Parathyroid adenoma (tissue), 2 donors: ENCODE results near the gene GGTLC2.
"Not testable (repeated sequence)": the region's sequence is repeated elsewhere in the genome, so short reads cannot be mapped to it uniquely, and the experiment has no call there.

ENCODE experiments used
- H2AFZ ChIP-seq: fragments of 300-600 bp; sonication (generic); one replicate; pipeline ENCODE4 v1.7.0; 2017; ENCODE audit warnings: antibody characterized with exemption, mild to moderate bottlenecking
- H3K27ac ChIP-seq: fragments of 300-600 bp; sonication (generic); one replicate; pipeline ENCODE4 v1.7.0; 2017
- H3K27me3 ChIP-seq: fragments of 300-600 bp; sonication (generic); one replicate; pipeline ENCODE4 v1.7.0; 2017; ENCODE audit warnings: low read length; ENCODE audit not compliant: control insufficient read depth, insufficient read depth
- H3K36me3 ChIP-seq: fragments of 300-600 bp; sonication (generic); one replicate; pipeline ENCODE4 v1.7.0; 2017; ENCODE audit warnings: low read length; ENCODE audit not compliant: control insufficient read depth, insufficient read depth
- H3K4me1 ChIP-seq: fragments of 300-600 bp; sonication (generic); one replicate; pipeline ENCODE4 v1.7.0; 2017; ENCODE audit warnings: control low read depth
- H3K4me2 ChIP-seq: fragments of 300-600 bp; sonication (generic); one replicate; pipeline ENCODE4 v1.7.0; 2017; ENCODE audit warnings: low read length
- H3K4me3 ChIP-seq: fragments of 300-600 bp; sonication (generic); one replicate; pipeline ENCODE4 v1.7.0; 2017; ENCODE audit warnings: low read depth, low read length
- H3K79me2 ChIP-seq: fragments of 300-600 bp; sonication (generic); one replicate; pipeline ENCODE4 v1.7.0; 2017; ENCODE audit warnings: control low read depth
- H3K9ac ChIP-seq: fragments of 300-600 bp; sonication (generic); one replicate; pipeline ENCODE4 v1.7.0; 2017; ENCODE audit warnings: mild to moderate bottlenecking
- H3K9me3 ChIP-seq: fragments of 300-600 bp; sonication (generic); one replicate; pipeline ENCODE4 v1.7.0; 2017; ENCODE audit warnings: low read length; ENCODE audit not compliant: control insufficient read depth
- donor health status: primary hyperparathyroidism.

The GGTLC2 gene

DNA sequence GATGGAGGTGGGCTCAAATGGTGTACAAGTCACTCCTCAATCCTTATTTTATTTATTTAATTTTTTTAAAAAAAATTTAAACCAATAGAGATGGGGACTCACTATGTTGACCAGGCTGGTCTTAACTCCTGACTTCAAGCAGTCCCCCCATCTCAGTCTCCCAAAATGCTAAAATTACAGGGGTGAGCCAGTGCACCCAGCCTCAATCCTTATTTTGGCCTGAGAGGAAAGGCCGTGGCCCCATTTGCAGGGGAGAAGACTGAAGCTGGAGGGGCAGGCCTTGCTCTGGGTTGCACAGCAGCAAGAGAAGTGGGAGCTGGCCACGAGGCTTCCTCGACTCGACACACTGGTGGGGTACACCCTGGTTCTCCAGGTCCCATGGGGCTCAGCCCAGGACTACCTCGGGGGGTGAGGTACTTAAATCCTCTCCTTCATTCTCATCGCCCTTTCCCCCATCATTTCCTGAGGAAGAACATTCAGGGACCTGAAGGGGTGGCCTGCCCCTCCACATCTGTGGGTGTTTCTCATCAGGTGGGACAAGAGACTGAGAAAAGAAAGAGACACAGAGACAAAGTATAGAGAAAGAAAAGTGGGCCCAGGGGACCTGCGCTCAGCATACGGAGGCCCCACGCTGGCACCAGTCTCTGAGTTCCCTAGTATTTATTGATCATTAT, 4.6 kb downstream of the GGTLC2 start:
- H3K9me3 ChIP-seq, H3K27me3 ChIP-seq, H3K9ac ChIP-seq, H3K36me3 ChIP-seq, H3K27ac ChIP-seq, H3K4me2 ChIP-seq, H3K79me2 ChIP-seq, H3K4me3 ChIP-seq, H2AFZ ChIP-seq, H3K4me1 ChIP-seq: not testable (repeated sequence)

DNA sequence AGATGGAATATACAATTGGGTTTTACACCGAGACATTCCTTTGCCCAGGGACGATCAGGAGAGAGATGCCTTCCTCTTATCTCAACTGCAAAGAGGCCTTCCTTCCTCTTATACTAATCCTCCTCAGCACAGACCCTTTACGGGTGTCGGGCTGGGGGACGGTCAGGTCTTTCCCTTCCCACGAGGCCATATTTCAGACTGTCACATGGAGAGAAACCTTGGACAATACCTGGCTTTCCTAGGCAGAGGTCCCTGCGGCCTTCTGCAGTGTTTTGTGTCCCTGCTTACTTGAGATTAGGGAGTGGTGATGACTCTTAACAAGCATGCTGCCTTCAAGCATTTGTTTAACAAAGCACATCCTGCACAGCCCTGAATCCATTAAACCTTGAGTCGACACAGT, 5.3 kb downstream of the GGTLC2 start:
- H3K4me3 ChIP-seq, H3K4me2 ChIP-seq, H3K79me2 ChIP-seq, H2AFZ ChIP-seq, H3K27me3 ChIP-seq, H3K9me3 ChIP-seq, H3K27ac ChIP-seq, H3K4me1 ChIP-seq, H3K9ac ChIP-seq, H3K36me3 ChIP-seq: not testable (repeated sequence)

DNA sequence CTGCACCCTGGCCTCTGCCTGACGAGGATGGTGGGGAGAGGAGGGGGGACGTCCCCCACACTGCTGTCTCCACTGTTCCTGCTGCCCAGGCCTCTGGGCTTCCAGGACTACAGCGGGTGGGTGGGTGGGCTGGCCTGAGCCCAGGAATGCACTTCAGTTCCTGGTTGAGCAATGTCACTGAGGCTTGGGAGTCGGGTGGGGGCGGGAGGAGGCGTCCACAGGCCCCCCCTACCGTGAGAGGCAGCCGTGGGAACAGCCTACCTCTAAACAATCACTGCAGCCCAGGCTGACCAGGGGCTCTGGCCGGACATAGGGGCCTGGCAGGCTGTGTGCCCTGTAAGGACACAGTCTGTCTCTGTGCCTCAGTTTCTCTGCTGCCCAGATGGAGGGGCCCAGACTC, 6.0 kb downstream of the GGTLC2 start:
- not testable (repeated sequence) for H3K4me2 ChIP-seq, H2AFZ ChIP-seq, H3K79me2 ChIP-seq, H3K4me3 ChIP-seq, H3K27me3 ChIP-seq, H3K9me3 ChIP-seq, H3K9ac ChIP-seq, H3K4me1 ChIP-seq, H3K27ac ChIP-seq, H3K36me3 ChIP-seq

DNA sequence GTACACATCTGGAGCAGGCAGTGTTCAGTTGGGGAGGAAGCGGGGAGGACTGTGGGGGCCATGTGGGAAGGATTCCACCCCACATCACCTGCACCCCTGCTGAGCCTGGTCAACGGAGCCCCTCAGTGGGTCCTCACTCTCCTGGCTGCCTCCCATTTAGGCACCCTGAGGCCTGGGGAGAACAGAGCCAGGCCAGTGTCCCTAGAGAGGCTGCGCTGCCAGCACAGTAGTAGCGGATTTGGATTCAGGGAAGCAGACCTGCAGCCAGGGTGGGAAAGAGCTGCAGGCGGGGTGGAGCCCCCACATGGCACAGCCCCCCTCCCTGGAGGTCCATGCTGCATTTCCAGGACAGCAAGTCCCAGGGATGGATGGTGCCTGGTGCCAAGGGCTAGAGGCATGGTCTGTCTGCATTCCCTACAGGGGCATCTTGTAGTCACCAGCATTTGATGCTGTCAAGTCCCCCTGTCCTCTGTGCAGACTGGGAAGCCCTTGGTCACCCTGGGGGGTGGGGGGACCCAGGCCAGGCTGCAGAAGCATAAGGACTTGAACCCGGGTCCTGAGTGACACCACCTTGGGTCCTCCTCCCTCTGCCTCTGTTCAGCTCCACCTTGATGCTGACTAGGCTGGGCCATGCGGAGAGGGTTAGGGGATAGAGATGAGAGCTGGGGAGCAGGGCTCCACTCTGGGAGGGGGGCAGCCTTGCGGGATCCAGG, 6.5 kb downstream of the GGTLC2 start:
- H3K36me3 ChIP-seq, H3K9me3 ChIP-seq, H3K27ac ChIP-seq, H3K4me3 ChIP-seq, H3K4me2 ChIP-seq, H3K27me3 ChIP-seq, H3K79me2 ChIP-seq, H3K4me1 ChIP-seq, H2AFZ ChIP-seq, H3K9ac ChIP-seq: not testable (repeated sequence)

DNA sequence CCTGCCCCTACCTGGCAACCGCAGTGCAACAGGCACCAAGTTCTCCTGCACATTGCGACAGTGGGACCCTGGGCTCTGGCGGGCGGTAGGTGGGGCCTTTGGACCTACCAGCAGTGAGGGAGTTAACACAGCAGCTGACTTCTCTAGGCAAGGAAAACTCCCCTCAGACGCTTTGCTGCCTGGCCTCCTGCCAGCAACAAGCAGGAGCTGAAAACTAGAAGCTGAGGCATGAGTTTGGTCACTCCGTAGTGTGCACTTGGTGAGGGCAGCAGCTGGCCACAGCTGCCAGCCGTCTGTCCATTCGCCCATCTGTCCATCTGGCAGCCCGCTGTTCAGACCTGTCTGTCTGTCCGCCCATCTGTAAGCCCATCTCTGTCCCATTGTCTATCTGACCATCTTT, 7.2 kb downstream of the GGTLC2 start:
- not testable (repeated sequence) for H2AFZ ChIP-seq, H3K36me3 ChIP-seq, H3K4me1 ChIP-seq, H3K4me2 ChIP-seq, H3K27ac ChIP-seq, H3K79me2 ChIP-seq, H3K9me3 ChIP-seq, H3K4me3 ChIP-seq, H3K9ac ChIP-seq, H3K27me3 ChIP-seq

DNA sequence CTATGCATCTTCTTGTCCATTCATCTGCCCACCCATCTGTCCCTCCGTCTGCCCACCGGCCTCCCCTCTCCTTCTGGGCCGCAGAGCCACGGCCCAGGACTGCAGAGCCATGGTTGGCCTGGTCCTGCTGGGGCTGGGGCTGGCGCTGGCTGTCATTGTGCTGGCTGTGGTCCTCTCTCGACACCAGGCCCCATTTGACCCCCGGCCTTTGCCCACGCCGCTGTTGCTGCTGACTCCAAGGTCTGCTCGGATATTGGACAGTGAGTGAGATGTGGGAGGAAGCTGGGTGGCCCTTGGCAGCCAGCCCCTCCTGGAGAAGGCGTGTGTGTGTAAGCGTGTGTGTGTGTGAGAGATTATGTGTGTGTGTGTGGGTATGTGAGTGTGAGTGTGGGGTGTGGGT, 7.7 kb downstream of the GGTLC2 start:
- H3K9ac ChIP-seq, H3K4me2 ChIP-seq, H2AFZ ChIP-seq, H3K27me3 ChIP-seq, H3K36me3 ChIP-seq, H3K9me3 ChIP-seq, H3K79me2 ChIP-seq, H3K4me3 ChIP-seq, H3K4me1 ChIP-seq, H3K27ac ChIP-seq: not testable (repeated sequence)

DNA sequence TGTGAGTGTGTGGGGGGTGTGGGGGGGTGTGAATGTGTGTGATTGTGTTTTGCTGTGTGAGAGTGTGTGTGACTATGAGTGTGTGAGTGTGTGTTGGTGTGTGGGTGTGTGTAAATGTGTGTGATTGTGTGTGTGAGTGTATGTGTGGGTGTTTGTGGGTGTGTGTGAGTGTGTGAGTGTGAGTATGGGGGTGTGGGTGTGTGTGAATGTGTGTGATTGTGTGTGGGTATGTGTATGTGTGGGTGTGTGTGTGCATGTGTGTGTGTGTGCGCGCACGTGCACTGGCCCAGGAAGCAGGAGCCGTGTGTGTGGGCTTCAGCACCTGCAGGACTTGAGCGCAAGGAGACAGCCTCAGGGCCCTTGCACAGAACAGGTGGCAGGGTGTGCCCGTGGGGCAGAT, 8.2 kb downstream of the GGTLC2 start:
- not testable (repeated sequence) for H3K4me3 ChIP-seq

DNA sequence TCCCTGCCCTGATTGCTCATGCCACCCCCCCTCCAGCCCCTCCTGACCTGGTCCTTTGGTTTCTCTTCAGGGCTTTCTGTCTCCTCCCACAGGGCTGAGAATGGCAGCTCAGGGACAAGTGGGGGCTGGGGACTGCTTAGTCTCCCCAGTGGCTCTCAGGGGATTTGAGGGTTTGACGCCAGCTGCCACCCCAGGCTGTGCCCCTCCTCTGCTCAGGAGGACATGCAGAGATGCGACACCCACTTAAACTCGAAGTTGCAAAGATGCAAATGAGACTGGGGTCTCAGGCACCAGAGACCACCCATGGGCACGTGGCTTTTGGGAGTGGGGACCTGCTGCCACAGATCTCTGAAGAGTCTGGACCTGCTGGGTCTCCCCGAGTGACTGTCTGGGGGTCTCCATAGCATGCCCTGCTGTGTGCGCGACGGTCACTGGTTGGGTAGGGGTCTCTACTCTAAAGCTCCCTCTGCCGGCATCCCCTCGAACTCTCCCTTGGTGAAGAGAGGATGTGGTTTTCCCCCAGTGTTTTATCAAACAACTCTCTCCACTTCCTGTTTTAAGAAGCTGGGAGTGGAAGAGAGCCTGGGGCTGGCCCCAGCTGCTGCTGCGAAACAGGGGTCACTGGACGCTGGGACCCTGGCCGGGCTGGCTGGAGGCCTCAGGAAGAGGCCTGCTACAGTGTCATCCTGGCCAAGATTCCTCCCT, 9.4 kb downstream of the GGTLC2 start:
- H3K4me1 ChIP-seq, H3K27ac ChIP-seq, H2AFZ ChIP-seq, H3K9ac ChIP-seq, H3K79me2 ChIP-seq, H3K4me2 ChIP-seq, H3K4me3 ChIP-seq, H3K27me3 ChIP-seq, H3K36me3 ChIP-seq, H3K9me3 ChIP-seq: not testable (repeated sequence)

More for the DNA sequence above, 8.2 kb downstream of the GGTLC2 start:
- not testable (repeated sequence) for H3K4me1 ChIP-seq, H3K27ac ChIP-seq, H2AFZ ChIP-seq, H3K9me3 ChIP-seq, H3K27me3 ChIP-seq, H3K36me3 ChIP-seq, H3K4me2 ChIP-seq, H3K9ac ChIP-seq, H3K79me2 ChIP-seq
